ENCODE measurements around the gene LIN7A.
"Not testable (repeated sequence)": the region's sequence is repeated elsewhere in the genome, so short reads cannot be mapped to it uniquely, and the experiment has no call there.

Gene LIN7A

DNA sequence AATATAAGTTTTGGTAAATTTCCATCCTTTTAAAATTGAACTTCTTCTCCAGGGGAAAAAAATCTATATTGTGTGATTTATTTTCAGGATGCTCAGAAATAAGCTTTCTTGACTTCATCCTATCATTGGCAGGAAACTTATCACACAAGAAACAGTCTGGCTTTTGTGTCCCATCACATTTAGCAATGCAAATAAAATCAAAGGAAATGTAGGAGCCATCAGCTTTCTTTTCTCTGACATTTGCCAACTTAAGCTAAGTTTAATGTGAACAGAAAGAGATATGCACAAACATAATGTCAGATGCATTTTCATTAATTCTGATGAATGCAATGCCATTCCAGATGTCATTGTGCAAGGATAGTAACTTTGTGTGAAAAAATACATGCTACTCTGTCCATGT lies 56.6 kb downstream of the LIN7A start:
- H3K9ac ChIP-seq, result no peak overlapping the region
- no peaks in the 10 kb centered on the region for H3K27me3 ChIP-seq (ENCODE audit: insufficient read depth, low read depth)
- H2AFZ ChIP-seq (ENCODE audit: low read depth), result no peak overlapping the region
- H4K20me1 ChIP-seq (ENCODE audit: insufficient read depth), result no peaks in the 10 kb centered on the region
- TF ChIP-seq, protein P1, sequence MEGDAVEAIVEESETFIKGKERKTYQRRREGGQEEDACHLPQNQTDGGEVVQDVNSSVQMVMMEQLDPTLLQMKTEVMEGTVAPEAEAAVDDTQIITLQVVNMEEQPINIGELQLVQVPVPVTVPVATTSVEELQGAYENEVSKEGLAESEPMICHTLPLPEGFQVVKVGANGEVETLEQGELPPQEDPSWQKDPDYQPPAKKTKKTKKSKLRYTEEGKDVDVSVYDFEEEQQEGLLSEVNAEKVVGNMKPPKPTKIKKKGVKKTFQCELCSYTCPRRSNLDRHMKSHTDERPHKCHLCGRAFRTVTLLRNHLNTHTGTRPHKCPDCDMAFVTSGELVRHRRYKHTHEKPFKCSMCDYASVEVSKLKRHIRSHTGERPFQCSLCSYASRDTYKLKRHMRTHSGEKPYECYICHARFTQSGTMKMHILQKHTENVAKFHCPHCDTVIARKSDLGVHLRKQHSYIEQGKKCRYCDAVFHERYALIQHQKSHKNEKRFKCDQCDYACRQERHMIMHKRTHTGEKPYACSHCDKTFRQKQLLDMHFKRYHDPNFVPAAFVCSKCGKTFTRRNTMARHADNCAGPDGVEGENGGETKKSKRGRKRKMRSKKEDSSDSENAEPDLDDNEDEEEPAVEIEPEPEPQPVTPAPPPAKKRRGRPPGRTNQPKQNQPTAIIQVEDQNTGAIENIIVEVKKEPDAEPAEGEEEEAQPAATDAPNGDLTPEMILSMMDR (conservative IDR thresholded peaks at IDR 0.05; ENCODE audit: low read depth, low read length), result no peak
- no peak overlapping the region for H3K4me2 ChIP-seq
- H3K4me3 ChIP-seq (IDR thresholded peaks at IDR 0.05; ENCODE audit: insufficient read depth, low read depth, low read length), result no peak overlapping the region
- H3K36me3 ChIP-seq (ENCODE audit: insufficient read depth), result no peaks in the 10 kb centered on the region
- H3K27ac ChIP-seq, result no peak overlapping the region
- H3K4me1 ChIP-seq (ENCODE audit: low read depth, poor library complexity, severe bottlenecking), result no peaks in the 10 kb centered on the region
- H3K79me2 ChIP-seq (ENCODE audit: insufficient read depth, low read depth), result no peaks in the 10 kb centered on the region

DNA sequence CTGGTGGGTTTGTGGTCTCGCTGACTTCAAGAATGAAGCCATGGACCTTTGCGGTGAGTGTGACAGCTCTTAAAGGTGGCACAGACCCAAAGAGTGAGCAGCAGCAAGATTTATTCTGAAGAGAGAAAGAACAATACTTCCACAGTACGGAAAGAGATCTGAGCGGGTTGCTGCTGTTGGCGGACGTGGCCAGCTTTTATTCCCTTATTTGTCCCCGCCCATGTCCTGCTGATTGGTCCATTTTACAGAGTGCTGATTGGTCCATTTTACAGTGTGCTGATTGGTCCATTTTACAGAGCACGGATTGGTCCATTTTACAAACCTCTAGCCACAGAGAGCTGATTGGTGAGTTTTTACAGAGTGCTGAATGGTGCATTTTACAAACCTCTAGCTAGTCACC lies 59.3 kb downstream of the LIN7A start:
- H2AFZ ChIP-seq (ENCODE audit: low read depth); H3K4me1 ChIP-seq (ENCODE audit: low read depth, poor library complexity, severe bottlenecking); H3K4me2 ChIP-seq; H3K9ac ChIP-seq; H3K27ac ChIP-seq; H3K79me2 ChIP-seq (ENCODE audit: insufficient read depth, low read depth); H3K36me3 ChIP-seq (ENCODE audit: insufficient read depth); H3K4me3 ChIP-seq (IDR thresholded peaks at IDR 0.05; ENCODE audit: insufficient read depth, low read depth, low read length); H3K27me3 ChIP-seq (ENCODE audit: insufficient read depth, low read depth); H4K20me1 ChIP-seq (ENCODE audit: insufficient read depth): not testable (repeated sequence)

DNA sequence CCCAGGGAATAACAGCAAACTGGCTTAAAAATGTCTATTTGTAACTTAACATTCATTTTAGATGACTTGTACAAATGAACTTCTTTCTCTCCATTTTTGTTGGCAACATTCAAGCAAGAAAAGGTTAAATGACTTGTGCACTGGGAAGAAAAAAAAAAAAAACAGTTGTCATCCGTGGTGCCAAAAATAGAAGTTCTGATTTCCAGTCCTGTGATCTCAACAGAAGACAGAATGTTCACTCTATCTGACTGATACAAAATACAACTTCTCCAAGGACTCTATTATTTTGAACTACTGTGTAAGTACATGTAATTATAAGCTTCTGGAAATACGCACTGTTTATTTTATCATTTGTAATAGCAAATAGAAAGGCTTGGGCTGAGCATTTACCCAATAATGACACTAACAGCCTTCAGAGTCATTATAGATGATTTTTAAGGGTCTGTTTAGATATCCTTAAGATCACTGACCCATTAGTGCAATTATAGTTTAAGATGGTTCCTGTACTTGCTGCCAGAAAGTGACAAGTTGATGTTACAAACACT lies 59.9 kb downstream of the LIN7A start:
- Histone ChIP-seq H3K27me3 (ENCODE audit: insufficient read depth, low read depth) (no peaks in the 10 kb centered on the region), H3K4me3 (IDR thresholded peaks at IDR 0.05; ENCODE audit: insufficient read depth, low read depth, low read length) (no peak overlapping the region), H3K4me1 (ENCODE audit: low read depth, poor library complexity, severe bottlenecking) (no peaks in the 10 kb centered on the region), H3K4me2 (no peak overlapping the region), H3K9ac (no peak overlapping the region), H4K20me1 (ENCODE audit: insufficient read depth) (no peaks in the 10 kb centered on the region), H3K79me2 (ENCODE audit: insufficient read depth, low read depth) (no peaks in the 10 kb centered on the region), H3K27ac (no peak overlapping the region), H3K36me3 (ENCODE audit: insufficient read depth) (no peaks in the 10 kb centered on the region), H2AFZ (ENCODE audit: low read depth) (no peak overlapping the region)
- TF ChIP-seq, protein P1 (conservative IDR thresholded peaks at IDR 0.05; ENCODE audit: low read depth, low read length), result no peak

DNA sequence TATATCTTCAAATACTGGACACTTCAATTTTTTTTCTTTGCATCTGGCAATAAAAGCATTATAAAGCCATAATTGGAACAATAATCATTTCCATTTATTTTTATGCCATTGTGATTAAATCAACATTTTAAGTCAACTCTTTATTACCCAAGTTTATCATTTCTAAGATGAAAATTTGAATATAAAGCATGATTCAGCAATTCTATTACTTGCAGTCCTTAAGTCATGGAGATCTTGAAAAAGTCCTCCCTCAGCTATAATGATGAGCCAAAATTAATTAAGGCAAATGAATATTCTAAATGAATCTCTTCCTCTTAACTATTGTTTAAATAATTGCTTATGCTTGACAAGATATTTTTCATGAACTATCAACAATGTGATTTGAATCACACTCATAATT lies 65.7 kb downstream of the LIN7A start:
- no peak overlapping the region for H3K9ac ChIP-seq
- H3K27me3 ChIP-seq (ENCODE audit: insufficient read depth, low read depth), result no peaks in the 10 kb centered on the region
- no peaks in the 10 kb centered on the region for H3K4me1 ChIP-seq (ENCODE audit: low read depth, poor library complexity, severe bottlenecking)
- H3K27ac ChIP-seq, result no peak overlapping the region
- H4K20me1 ChIP-seq (ENCODE audit: insufficient read depth), result no peaks in the 10 kb centered on the region
- no peak overlapping the region for H2AFZ ChIP-seq (ENCODE audit: low read depth)
- TF ChIP-seq, protein P1 (conservative IDR thresholded peaks at IDR 0.05; ENCODE audit: low read depth, low read length), result no peak
- H3K36me3 ChIP-seq (ENCODE audit: insufficient read depth), result no peaks in the 10 kb centered on the region
- H3K4me2 ChIP-seq, result no peak overlapping the region
- H3K79me2 ChIP-seq (ENCODE audit: insufficient read depth, low read depth), result no peaks in the 10 kb centered on the region
- H3K4me3 ChIP-seq (IDR thresholded peaks at IDR 0.05; ENCODE audit: insufficient read depth, low read depth, low read length), result no peak overlapping the region

DNA sequence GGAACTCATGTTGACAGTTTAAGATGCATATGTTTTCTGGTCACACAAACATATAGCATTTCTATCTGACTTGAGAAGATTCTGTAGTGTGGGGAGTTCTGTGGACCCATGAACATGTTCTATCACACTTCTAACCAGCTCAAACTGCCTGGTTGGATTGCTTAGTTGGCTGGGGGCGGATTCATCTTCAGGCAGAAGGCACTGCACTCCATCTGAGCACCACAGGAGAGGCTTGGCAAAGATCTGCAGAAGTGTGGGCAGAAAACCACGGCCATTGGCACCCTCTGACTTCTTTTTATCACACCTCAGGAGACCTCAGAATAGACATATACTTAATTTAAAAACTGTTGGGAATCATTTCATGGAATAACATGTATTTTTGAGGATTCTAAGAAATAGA lies 68.5 kb downstream of the LIN7A start:
- Histone ChIP-seq H3K4me3 (IDR thresholded peaks at IDR 0.05; ENCODE audit: insufficient read depth, low read depth, low read length) (no peak overlapping the region), H3K36me3 (ENCODE audit: insufficient read depth) (no peaks in the 10 kb centered on the region), H3K27me3 (ENCODE audit: insufficient read depth, low read depth) (no peaks in the 10 kb centered on the region), H3K9ac (no peak overlapping the region), H3K4me2 (no peak overlapping the region), H2AFZ (ENCODE audit: low read depth) (no peak overlapping the region), H3K4me1 (ENCODE audit: low read depth, poor library complexity, severe bottlenecking) (no peaks in the 10 kb centered on the region), H4K20me1 (ENCODE audit: insufficient read depth) (no peaks in the 10 kb centered on the region), H3K27ac (no peak overlapping the region), H3K79me2 (ENCODE audit: insufficient read depth, low read depth) (no peaks in the 10 kb centered on the region)
- TF ChIP-seq, protein P1 (conservative IDR thresholded peaks at IDR 0.05; ENCODE audit: low read depth, low read length), result no peak
